Measurements from ENCODE around the gene TSPAN3.

TSPAN3 gene

DNA sequence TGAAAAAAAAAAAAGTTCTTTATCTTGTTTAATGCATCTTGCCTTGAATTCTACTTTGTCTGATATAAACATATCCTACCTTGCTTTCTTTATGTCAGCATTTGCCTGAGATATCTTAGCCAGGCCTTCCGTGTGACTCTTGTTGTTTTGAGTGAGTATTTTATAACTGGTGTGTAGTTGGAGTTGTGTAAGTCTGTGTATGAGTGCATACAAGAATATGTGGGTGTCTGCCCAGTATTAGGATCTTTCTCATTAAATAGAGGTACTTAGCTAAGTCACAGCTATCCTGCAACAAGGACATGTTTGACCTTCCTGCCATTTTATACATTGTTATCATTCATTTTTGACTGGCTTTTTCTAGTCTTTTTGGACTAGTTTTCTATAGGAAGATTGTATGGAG is 22.5 kb upstream of the TSPAN3 start:
- Histone ChIP-seq H3K27me3 (ENCODE audit: insufficient read depth, poor library complexity, severe bottlenecking) (no peaks in the 10 kb centered on the region), H3K4me3 (replicated peaks; ENCODE audit: insufficient read depth, low read length) (no peak overlapping the region), H3K27ac (replicated peaks) (no peak overlapping the region)
- no peak for DNase-seq (ENCODE audit: low read depth in 1 of 2, low spot score in 1 of 2)
- no peak for TF ChIP-seq GABPA (IDR thresholded peaks at IDR 0.05; ENCODE audit: low read depth)

DNA sequence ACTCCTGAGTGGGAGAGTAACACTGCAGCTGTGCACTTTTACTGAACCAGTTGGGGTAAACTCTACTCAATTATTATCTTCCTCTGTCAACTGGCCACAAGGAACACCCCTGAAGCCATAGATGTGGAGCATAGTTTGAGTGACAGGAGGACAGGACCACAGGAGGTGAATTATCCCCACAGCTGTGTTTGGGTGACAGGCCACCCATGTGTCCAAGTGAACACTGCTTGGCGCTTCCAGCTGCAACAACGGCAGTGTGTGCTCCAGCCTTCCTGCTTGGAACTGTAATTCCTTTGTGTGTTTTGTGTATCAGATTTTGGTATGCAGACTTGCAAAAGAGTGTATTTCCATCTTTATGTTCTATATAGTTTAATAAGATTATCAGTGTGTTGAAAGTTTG is 20.2 kb upstream of the TSPAN3 start:
- no peak for TF ChIP-seq GABPA (IDR thresholded peaks at IDR 0.05; ENCODE audit: low read depth)
- no peak for TF ChIP-seq SPI1 (IDR thresholded peaks at IDR 0.05; ENCODE audit: borderline replicate concordance, low read depth)
- TF ChIP-seq, protein P1, sequence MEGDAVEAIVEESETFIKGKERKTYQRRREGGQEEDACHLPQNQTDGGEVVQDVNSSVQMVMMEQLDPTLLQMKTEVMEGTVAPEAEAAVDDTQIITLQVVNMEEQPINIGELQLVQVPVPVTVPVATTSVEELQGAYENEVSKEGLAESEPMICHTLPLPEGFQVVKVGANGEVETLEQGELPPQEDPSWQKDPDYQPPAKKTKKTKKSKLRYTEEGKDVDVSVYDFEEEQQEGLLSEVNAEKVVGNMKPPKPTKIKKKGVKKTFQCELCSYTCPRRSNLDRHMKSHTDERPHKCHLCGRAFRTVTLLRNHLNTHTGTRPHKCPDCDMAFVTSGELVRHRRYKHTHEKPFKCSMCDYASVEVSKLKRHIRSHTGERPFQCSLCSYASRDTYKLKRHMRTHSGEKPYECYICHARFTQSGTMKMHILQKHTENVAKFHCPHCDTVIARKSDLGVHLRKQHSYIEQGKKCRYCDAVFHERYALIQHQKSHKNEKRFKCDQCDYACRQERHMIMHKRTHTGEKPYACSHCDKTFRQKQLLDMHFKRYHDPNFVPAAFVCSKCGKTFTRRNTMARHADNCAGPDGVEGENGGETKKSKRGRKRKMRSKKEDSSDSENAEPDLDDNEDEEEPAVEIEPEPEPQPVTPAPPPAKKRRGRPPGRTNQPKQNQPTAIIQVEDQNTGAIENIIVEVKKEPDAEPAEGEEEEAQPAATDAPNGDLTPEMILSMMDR (IDR thresholded peaks at IDR 0.05; ENCODE audit: insufficient read depth, low read length) = no peak
- TF ChIP-seq, protein P2, sequence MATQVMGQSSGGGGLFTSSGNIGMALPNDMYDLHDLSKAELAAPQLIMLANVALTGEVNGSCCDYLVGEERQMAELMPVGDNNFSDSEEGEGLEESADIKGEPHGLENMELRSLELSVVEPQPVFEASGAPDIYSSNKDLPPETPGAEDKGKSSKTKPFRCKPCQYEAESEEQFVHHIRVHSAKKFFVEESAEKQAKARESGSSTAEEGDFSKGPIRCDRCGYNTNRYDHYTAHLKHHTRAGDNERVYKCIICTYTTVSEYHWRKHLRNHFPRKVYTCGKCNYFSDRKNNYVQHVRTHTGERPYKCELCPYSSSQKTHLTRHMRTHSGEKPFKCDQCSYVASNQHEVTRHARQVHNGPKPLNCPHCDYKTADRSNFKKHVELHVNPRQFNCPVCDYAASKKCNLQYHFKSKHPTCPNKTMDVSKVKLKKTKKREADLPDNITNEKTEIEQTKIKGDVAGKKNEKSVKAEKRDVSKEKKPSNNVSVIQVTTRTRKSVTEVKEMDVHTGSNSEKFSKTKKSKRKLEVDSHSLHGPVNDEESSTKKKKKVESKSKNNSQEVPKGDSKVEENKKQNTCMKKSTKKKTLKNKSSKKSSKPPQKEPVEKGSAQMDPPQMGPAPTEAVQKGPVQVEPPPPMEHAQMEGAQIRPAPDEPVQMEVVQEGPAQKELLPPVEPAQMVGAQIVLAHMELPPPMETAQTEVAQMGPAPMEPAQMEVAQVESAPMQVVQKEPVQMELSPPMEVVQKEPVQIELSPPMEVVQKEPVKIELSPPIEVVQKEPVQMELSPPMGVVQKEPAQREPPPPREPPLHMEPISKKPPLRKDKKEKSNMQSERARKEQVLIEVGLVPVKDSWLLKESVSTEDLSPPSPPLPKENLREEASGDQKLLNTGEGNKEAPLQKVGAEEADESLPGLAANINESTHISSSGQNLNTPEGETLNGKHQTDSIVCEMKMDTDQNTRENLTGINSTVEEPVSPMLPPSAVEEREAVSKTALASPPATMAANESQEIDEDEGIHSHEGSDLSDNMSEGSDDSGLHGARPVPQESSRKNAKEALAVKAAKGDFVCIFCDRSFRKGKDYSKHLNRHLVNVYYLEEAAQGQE (IDR thresholded peaks at IDR 0.05; ENCODE audit: insufficient replicate concordance, low read depth) = no peak
- TF ChIP-seq POLR2AphosphoS5 (IDR thresholded peaks at IDR 0.05; ENCODE audit: low read depth) = no peak
- H3K4me3 ChIP-seq (replicated peaks; ENCODE audit: insufficient read depth, low read length) = no peak overlapping the region
- H3K27ac ChIP-seq (replicated peaks) = no peak overlapping the region
- no peak for DNase-seq (ENCODE audit: low read depth in 1 of 2, low spot score in 1 of 2)
- no peaks in the 10 kb centered on the region for H3K27me3 ChIP-seq (ENCODE audit: insufficient read depth, poor library complexity, severe bottlenecking)

DNA sequence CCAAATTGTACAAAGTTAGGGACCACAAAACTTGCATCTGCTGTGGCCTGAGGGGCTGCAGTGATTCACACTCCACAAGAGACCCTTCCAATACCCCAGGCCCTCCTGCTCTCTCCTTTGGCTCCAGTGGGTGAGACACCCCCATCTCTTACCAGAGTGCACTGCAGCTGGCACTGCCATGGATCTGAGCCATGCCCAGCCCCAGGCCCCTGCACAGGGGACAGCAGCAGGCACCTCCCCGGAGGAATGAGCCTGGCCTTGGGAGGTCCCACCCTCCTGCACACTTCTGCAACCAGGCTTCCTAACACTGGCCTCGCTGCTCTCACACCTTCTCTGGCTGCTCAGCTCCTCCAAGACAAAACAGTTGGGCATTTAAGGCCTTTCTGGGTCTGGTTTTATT is 16.3 kb upstream of the TSPAN3 start:
- H3K27ac ChIP-seq (replicated peaks) = no peak overlapping the region
- no peak for DNase-seq (ENCODE audit: low read depth in 1 of 2, low spot score in 1 of 2)
- TF ChIP-seq POLR2AphosphoS5 (IDR thresholded peaks at IDR 0.05; ENCODE audit: low read depth) (no peak), SPI1 (IDR thresholded peaks at IDR 0.05; ENCODE audit: borderline replicate concordance, low read depth) (no peak), GABPA (IDR thresholded peaks at IDR 0.05; ENCODE audit: low read depth) (no peak)
- TF ChIP-seq, protein P1 (IDR thresholded peaks at IDR 0.05; ENCODE audit: insufficient read depth, low read length) = no peak
- TF ChIP-seq, protein P2 (IDR thresholded peaks at IDR 0.05; ENCODE audit: insufficient replicate concordance, low read depth) = no peak
- no peak overlapping the region for H3K4me3 ChIP-seq (replicated peaks; ENCODE audit: insufficient read depth, low read length)
- H3K27me3 ChIP-seq (ENCODE audit: insufficient read depth, poor library complexity, severe bottlenecking) = no peaks in the 10 kb centered on the region

DNA sequence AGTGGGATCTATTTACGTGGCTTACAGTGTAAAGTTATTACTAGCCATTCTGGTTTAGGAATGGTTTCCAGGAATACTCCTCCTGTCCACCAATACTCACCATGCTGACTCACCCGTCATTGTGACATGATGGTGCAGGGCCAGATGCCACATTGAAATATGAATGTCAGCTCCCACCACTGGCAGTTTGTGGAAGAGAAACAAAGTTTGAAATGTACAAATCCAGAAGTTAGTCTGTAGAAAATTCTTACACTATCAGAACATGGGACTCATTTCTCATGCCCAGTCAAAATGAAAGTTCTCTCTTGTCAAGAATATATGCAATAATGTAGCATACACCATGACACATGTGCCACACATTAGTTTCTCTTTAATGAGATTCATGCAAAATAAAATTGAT is 14.4 kb upstream of the TSPAN3 start:
- no peak for TF ChIP-seq POLR2AphosphoS5 (IDR thresholded peaks at IDR 0.05; ENCODE audit: low read depth)
- no peak for TF ChIP-seq SPI1 (IDR thresholded peaks at IDR 0.05; ENCODE audit: borderline replicate concordance, low read depth)
- TF ChIP-seq, protein P1 (IDR thresholded peaks at IDR 0.05; ENCODE audit: insufficient read depth, low read length) = no peak
- no peaks in the 10 kb centered on the region for H3K27me3 ChIP-seq (ENCODE audit: insufficient read depth, poor library complexity, severe bottlenecking)
- H3K27ac ChIP-seq (replicated peaks) = no peak overlapping the region
- no peak for DNase-seq (ENCODE audit: low read depth in 1 of 2, low spot score in 1 of 2)
- no peak overlapping the region for H3K4me3 ChIP-seq (replicated peaks; ENCODE audit: insufficient read depth, low read length)
